HuH-7.5 (cell line): Measurements from ENCODE around the gene TMEM223.
"Not testable (repeated sequence)": the region's sequence is repeated elsewhere in the genome, so short reads cannot be mapped to it uniquely, and the experiment has no call there.

Experiments used
- DNase-seq: peaks from one replicate; pipeline ENCODE4 v3.0.0; 2011; ENCODE audit warnings: low spot score

Gene TMEM223

DNA sequence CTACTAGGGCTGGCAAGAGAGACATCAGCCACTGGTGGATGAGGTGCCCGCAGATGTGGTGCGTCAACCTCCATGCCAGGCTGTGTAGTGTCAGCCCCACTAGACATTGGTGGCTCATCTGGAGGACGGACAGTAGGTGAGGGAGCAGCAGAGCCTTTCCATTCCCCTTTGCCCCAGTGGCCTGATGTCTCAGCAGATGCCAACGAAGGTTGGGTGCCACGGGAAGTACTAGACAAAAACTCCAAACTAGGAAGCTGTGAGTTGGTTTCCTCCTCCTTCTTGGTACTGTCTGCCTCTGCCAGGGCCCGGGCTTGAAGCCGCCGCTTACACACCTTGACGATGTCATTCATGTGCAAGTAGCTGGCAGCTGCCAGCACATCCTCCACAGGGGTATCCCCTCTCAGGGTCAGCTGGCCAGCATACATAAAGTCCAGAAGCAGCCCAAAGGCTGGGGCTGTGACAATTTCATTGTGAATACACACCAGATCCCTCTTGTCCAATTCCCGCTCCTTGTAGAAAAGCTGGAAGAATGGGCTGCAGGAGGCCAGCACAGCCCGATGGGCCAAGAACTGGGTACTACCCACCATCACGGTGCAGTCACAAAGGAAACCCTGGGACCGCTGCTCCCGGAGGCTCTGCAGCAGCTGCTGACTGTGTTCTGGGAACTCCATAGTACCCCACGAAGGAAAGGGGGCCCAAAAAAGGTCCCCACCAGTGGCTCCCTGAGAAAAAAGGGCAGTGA, 38.6 kb downstream of the TMEM223 start:
- DNase-seq: no peak

DNA sequence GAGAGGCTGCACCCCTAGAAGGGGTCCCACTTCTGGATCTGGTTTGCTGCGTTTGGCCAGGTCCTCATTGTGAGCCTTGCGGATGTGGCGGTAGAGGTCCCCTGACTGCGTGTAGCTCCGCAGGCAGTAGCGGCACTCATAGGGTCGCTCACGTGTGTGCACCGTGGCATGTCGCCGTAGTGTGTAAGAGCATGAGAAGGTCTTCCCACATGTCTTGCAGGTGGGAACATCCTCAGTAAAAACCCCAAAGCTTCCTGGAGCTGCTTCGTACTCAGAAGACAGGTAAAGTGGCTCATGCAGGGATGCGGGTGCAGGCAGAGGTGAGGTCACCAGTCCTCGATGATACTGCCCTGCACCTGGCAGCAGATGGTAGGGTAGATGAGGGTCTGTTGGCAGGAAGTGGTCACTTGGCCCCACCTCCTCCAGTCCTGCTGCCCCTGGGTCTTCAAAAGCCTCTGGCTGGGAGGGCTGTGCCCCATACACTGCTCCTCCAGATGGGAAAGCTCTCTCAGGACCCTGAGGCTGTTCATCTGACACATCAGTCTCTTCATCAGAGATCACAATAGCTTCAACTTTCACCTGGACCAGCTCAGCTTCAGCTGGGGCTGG, 39.5 kb downstream of the TMEM223 start:
- DNase-seq: no peak

DNA sequence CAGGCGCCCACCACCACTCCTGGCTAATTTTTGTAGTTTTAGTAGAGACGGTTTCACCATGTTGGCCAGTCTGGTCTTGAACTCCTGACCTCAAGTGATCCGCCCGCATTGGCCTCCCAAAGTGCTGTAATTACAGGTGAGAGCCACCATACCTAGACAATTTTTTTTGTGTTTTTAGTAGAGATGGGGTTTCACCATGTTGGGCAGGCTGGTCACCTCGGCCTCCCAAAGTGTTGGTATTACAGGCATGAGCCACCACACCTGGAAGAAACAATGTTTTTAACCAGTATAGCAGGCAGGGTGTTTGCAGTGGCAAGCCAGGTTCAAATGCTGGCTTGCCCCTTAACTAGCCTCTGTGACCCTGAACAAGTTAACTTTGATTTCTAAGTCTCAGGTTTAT, 41.9 kb downstream of the TMEM223 start:
- not testable (repeated sequence) for DNase-seq

DNA sequence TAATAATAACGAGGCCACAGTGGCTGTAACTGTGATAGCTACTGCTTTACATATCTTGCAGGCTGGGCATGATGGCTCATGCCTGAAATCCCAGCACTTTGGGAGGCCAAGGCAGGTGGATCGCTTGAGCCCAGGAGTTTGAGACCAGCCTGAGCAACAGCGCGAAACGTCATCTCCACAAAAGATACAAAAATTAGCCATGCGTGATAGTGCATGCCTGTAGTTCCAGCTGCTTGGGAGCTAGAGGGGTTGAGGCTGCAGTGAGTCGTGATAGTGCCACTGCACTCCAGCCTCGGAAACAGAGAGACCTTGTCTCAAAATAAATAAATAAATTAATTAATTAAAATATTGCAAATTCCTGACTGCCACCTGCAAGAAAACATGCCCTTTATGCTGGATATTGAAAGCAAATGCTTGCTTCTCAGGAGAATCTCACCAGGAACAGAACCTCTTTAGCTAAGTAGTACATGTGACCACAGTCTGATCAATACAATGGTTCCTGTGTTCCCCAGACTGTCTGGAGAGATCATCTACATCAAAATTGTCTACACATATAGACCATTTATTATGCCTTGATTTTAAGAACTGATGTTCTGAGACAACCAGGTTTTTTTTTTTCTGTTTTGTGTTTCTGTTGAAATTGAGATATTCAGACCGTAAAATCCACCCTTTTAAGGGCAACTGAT, 44.2 kb downstream of the TMEM223 start:
- no peak for DNase-seq
